IPS-20b (cell line): ENCODE measurements around the gene IVD.

Experiments
- H3K27ac ChIP-seq: one replicate; pipeline ENCODE4 v1.5.1; 2013; ENCODE audit warnings: low read length
- H3K27me3 ChIP-seq: 2 replicates; pipeline ENCODE4 v1.6.1; 2013; ENCODE audit warnings: mild to moderate bottlenecking, low read length, inconsistent platforms; ENCODE audit not compliant: insufficient read depth
- H3K36me3 ChIP-seq: 2 replicates; pipeline ENCODE4 v1.6.1; 2013; ENCODE audit warnings: low read depth, mild to moderate bottlenecking, inconsistent platforms, low read length, moderate library complexity; ENCODE audit not compliant: insufficient read depth
- H3K4me1 ChIP-seq: 2 replicates; pipeline ENCODE4 v1.6.1; 2013; ENCODE audit warnings: mild to moderate bottlenecking, control low read depth, inconsistent platforms, low read length, moderate library complexity; ENCODE audit not compliant: insufficient read depth
- H3K4me3 ChIP-seq: 2 replicates; pipeline ENCODE4 v1.5.1; 2013; ENCODE audit warnings: mild to moderate bottlenecking, low read length, inconsistent platforms
- H3K9ac ChIP-seq: 2 replicates; pipeline ENCODE4 v1.6.1; 2013; ENCODE audit warnings: low read depth, mild to moderate bottlenecking, inconsistent platforms, low read length, moderate library complexity
- H3K9me3 ChIP-seq: 2 replicates; pipeline ENCODE4 v1.6.1; 2013; ENCODE audit warnings: mild to moderate bottlenecking, low read depth, low read length, inconsistent platforms; ENCODE audit not compliant: insufficient read depth

Gene IVD

GRCh38 chr15:40436116-40436891, 30.7 kb downstream of the IVD start:
- H3K4me3 ChIP-seq: peak overlapping the region; percentile 92
- peaks cover 23% of the 10 kb centered on the region for H3K4me1 ChIP-seq
- H3K9me3 ChIP-seq: no peaks in the 10 kb centered on the region
- H3K36me3 ChIP-seq: no peaks in the 10 kb centered on the region
- peaks cover 79% of the 10 kb centered on the region for H3K27me3 ChIP-seq
- peak overlapping the region; percentile 94; the same call in 1 of the 2 replicates for H3K9ac ChIP-seq
- no peak overlapping the region for H3K27ac ChIP-seq

GRCh38 chr15:40436892-40437751, 31.5 kb downstream of the IVD start:
- H3K27me3 ChIP-seq: peaks cover 79% of the 10 kb centered on the region
- no peak overlapping the region for H3K27ac ChIP-seq
- H3K9ac ChIP-seq: peak overlapping the region; percentile 94; the same call in 1 of the 2 replicates
- peaks cover 23% of the 10 kb centered on the region for H3K4me1 ChIP-seq
- H3K9me3 ChIP-seq: no peaks in the 10 kb centered on the region
- H3K4me3 ChIP-seq: peak overlapping the region; percentile 92
- H3K36me3 ChIP-seq: no peaks in the 10 kb centered on the region

- Histone ChIP-seq H3K27me3 (peaks cover 70% of the 10 kb centered on the region), H3K9ac (peak overlapping the region; percentile 94; the same call in 1 of the 2 replicates)
These were observed 32.4 kb downstream of the IVD start for GRCh38 chr15:40437752-40438687.

GRCh38 chr15:40438712-40439111, 33.1 kb downstream of the IVD start:
- Histone ChIP-seq H3K9me3 (no peaks in the 10 kb centered on the region), H3K27ac (no peak overlapping the region), H3K4me1 (peaks cover 37% of the 10 kb centered on the region), H3K27me3 (peaks cover 63% of the 10 kb centered on the region), H3K4me3 (peak overlapping the region; percentile 92), H3K36me3 (no peaks in the 10 kb centered on the region), H3K9ac (peak overlapping the region; percentile 94; the same call in 1 of the 2 replicates)

More at GRCh38 chr15:40437752-40438687, 32.4 kb downstream of the IVD start:
- Histone ChIP-seq H3K9me3 (no peaks in the 10 kb centered on the region), H3K4me1 (peaks cover 30% of the 10 kb centered on the region), H3K27ac (no peak overlapping the region), H3K4me3 (peak overlapping the region; percentile 92), H3K36me3 (no peaks in the 10 kb centered on the region)

- H3K9me3 ChIP-seq: no peaks in the 10 kb centered on the region
- peak overlapping the region; percentile 94; the same call in 1 of the 2 replicates for H3K9ac ChIP-seq
- no peaks in the 10 kb centered on the region for H3K36me3 ChIP-seq
- peak overlapping the region; percentile 50 for H3K27ac ChIP-seq
- peaks cover 41% of the 10 kb centered on the region for H3K4me1 ChIP-seq
- peaks cover 55% of the 10 kb centered on the region for H3K27me3 ChIP-seq
- peak overlapping the region; percentile 92 for H3K4me3 ChIP-seq
These were observed 33.9 kb downstream of the IVD start for GRCh38 chr15:40439461-40439959.

- Histone ChIP-seq H3K9me3 (no peaks in the 10 kb centered on the region), H3K27me3 (peaks cover 49% of the 10 kb centered on the region), H3K4me1 (peaks cover 47% of the 10 kb centered on the region), H3K27ac (peak overlapping the region; percentile 50), H3K9ac (peak overlapping the region; percentile 94; the same call in 1 of the 2 replicates), H3K36me3 (no peaks in the 10 kb centered on the region), H3K4me3 (peak overlapping the region; percentile 92)
These were observed 34.6 kb downstream of the IVD start for GRCh38 chr15:40439960-40440742.

- Histone ChIP-seq H3K4me1 (peaks cover 49% of the 10 kb centered on the region), H3K27ac (peak within 1 kb of the TSS; percentile 50)
These were observed 35.4 kb downstream of the IVD start, which contains the start of gene BAHD1 for GRCh38 chr15:40440743-40441564. BAHD1 (plus strand) TSS chr15:40440953; CDS start chr15:40458465, 17,512 bp downstream.

GRCh38 chr15:40441565-40442531, 36.3 kb downstream of the IVD start:
- H3K27ac ChIP-seq: no peak overlapping the region
- peaks cover 32% of the 10 kb centered on the region for H3K27me3 ChIP-seq
- H3K9ac ChIP-seq: peak overlapping the region; percentile 65; the same call in 1 of the 2 replicates
- H3K9me3 ChIP-seq: no peaks in the 10 kb centered on the region
- peak overlapping the region; percentile 72 for H3K4me3 ChIP-seq
- 0 out of 2 replicates have a peak, but pooled peaks cover 4% of the 10 kb centered on the region for H3K36me3 ChIP-seq
- H3K4me1 ChIP-seq: peaks cover 54% of the 10 kb centered on the region

More at GRCh38 chr15:40440743-40441564, 35.4 kb downstream of the IVD start, which contains the start of gene BAHD1:
- H3K9me3 ChIP-seq: no peaks in the 10 kb centered on the region
- H3K9ac ChIP-seq: peak within 1 kb of the TSS; percentile 94; the same call in 1 of the 2 replicates
- peaks cover 40% of the 10 kb centered on the region for H3K27me3 ChIP-seq
- H3K4me3 ChIP-seq: peak within 1 kb of the TSS; percentile 92
- H3K36me3 ChIP-seq: no peaks in the 10 kb centered on the region

GRCh38 chr15:40443255-40443654, 37.7 kb downstream of the IVD start:
- H3K36me3 ChIP-seq: 0 out of 2 replicates have a peak, but pooled peaks cover 4% of the 10 kb centered on the region
- no peak overlapping the region for H3K27ac ChIP-seq
- H3K27me3 ChIP-seq: peaks cover 17% of the 10 kb centered on the region
- H3K4me1 ChIP-seq: peaks cover 48% of the 10 kb centered on the region
- H3K9ac ChIP-seq: no peak overlapping the region
- no peaks in the 10 kb centered on the region for H3K9me3 ChIP-seq
- H3K4me3 ChIP-seq: peak overlapping the region; percentile 38; the same call in 1 of the 2 replicates
